ENCODE measurements around the gene EIF2S3B. TPM values are rescaled to one million over a fixed set of nuclear protein-coding genes. Genes with fewer than 3 reads are reported as not detected.
"Not testable (repeated sequence)": the region's sequence is repeated elsewhere in the genome, so short reads cannot be mapped to it uniquely, and the experiment has no call there.

Gene EIF2S3B
- total and polyA plus RNA-seq, 4 donors: 0.06 to 2.4 (median 1.1) TPM

GRCh38 chr12:10466311-10466710, 39.4 kb upstream of the EIF2S3B start:
- H3K4me3 ChIP-seq: no peak overlapping the region
- H3K9me3 ChIP-seq (ENCODE audit: control insufficient read depth in 4 of 4, insufficient read depth in 3 of 4, low read length in 3 of 4): peaks cover 0 to 3% (median 0%) of the 10 kb centered on the region in 4 donors
- no peak for ATAC-seq (ENCODE audit: insufficient read depth, low FRiP score)
- TF ChIP-seq, protein P1, sequence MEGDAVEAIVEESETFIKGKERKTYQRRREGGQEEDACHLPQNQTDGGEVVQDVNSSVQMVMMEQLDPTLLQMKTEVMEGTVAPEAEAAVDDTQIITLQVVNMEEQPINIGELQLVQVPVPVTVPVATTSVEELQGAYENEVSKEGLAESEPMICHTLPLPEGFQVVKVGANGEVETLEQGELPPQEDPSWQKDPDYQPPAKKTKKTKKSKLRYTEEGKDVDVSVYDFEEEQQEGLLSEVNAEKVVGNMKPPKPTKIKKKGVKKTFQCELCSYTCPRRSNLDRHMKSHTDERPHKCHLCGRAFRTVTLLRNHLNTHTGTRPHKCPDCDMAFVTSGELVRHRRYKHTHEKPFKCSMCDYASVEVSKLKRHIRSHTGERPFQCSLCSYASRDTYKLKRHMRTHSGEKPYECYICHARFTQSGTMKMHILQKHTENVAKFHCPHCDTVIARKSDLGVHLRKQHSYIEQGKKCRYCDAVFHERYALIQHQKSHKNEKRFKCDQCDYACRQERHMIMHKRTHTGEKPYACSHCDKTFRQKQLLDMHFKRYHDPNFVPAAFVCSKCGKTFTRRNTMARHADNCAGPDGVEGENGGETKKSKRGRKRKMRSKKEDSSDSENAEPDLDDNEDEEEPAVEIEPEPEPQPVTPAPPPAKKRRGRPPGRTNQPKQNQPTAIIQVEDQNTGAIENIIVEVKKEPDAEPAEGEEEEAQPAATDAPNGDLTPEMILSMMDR (IDR thresholded peaks at IDR 0.05; ENCODE audit: control extremely low read depth, extremely low read depth): no peak
- no peaks in the 10 kb centered on the region for H3K36me3 ChIP-seq (ENCODE audit: control insufficient read depth in 4 of 4, insufficient read depth in 4 of 4, low read length in 4 of 4)
- peaks cover 0 to 2% (median 0%) of the 10 kb centered on the region in 5 donors for H3K4me1 ChIP-seq (ENCODE audit: control insufficient read depth in 5 of 5, insufficient read depth in 5 of 5, low read length in 5 of 5)
- no peaks in the 10 kb centered on the region for H3K27me3 ChIP-seq (ENCODE audit: control insufficient read depth in 3 of 3, insufficient read depth in 3 of 3, low read length in 2 of 3)
- no peak for DNase-seq
- no peak overlapping the region for H3K9ac ChIP-seq (ENCODE audit: insufficient read depth in 1 of 2, low read length in 2 of 2)
- WGBS, 2 donors: 89 to 90% methylated on average over 4 of the region's 4 CpGs
- no peak overlapping the region for H3K27ac ChIP-seq (ENCODE audit: low read depth in 1 of 2, low read length in 1 of 2)

DNA sequence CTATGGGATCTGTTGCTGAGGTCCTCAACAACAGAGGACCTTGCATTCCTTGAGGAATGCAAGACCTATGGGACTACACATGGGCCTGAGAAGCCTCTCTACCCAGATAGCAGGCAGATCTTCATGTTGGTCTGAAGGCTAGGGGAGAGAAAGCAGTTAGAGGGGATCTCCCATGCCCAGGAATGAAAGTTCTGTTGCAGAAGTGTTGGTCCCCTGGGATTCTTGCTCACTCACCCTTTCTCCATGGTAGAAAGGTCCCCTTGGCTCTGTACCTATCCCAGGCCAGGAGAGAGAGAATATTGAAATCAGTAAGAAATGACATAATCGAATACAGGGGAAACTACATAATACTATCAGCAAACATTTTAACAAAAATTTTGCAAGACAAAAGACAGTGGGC, 36.0 kb upstream of the EIF2S3B start:
- 95 to 96% methylated on average over 1 of the region's 1 CpG for WGBS, 2 donors
- H3K9ac ChIP-seq (ENCODE audit: insufficient read depth in 1 of 2, low read length in 2 of 2): no peak overlapping the region
- H3K27ac ChIP-seq (ENCODE audit: low read depth in 1 of 2, low read length in 1 of 2): no peak overlapping the region
- peaks cover 0 to 4% (median 1%) of the 10 kb centered on the region in 4 donors for H3K9me3 ChIP-seq (ENCODE audit: control insufficient read depth in 4 of 4, insufficient read depth in 3 of 4, low read length in 3 of 4)
- TF ChIP-seq, protein P1 (IDR thresholded peaks at IDR 0.05; ENCODE audit: control extremely low read depth, extremely low read depth): no peak
- peaks cover 0 to 2% (median 0%) of the 10 kb centered on the region in 5 donors for H3K4me1 ChIP-seq (ENCODE audit: control insufficient read depth in 5 of 5, insufficient read depth in 5 of 5, low read length in 5 of 5)
- no peak overlapping the region for H3K4me3 ChIP-seq
- no peaks in the 10 kb centered on the region for H3K27me3 ChIP-seq (ENCODE audit: control insufficient read depth in 3 of 3, insufficient read depth in 3 of 3, low read length in 2 of 3)
- DNase-seq (no peak), ATAC-seq (ENCODE audit: insufficient read depth, low FRiP score) (no peak)
- no peaks in the 10 kb centered on the region for H3K36me3 ChIP-seq (ENCODE audit: control insufficient read depth in 4 of 4, insufficient read depth in 4 of 4, low read length in 4 of 4)

- not testable (repeated sequence) for H3K27ac ChIP-seq (ENCODE audit: low read depth in 1 of 2, low read length in 1 of 2); H3K36me3 ChIP-seq (ENCODE audit: control insufficient read depth in 4 of 4, insufficient read depth in 4 of 4, low read length in 4 of 4); H3K9ac ChIP-seq (ENCODE audit: insufficient read depth in 1 of 2, low read length in 2 of 2); H3K4me3 ChIP-seq; DNase-seq; H3K9me3 ChIP-seq (ENCODE audit: control insufficient read depth in 4 of 4, insufficient read depth in 3 of 4, low read length in 3 of 4); ATAC-seq (ENCODE audit: insufficient read depth, low FRiP score); H3K27me3 ChIP-seq (ENCODE audit: control insufficient read depth in 3 of 3, insufficient read depth in 3 of 3, low read length in 2 of 3); H3K4me1 ChIP-seq (ENCODE audit: control insufficient read depth in 5 of 5, insufficient read depth in 5 of 5, low read length in 5 of 5)
- 90 to 91% methylated on average over 5 of the region's 5 CpGs for WGBS, 2 donors
Measured at GRCh38 chr12:10472808-10473207, 32.9 kb upstream of the EIF2S3B start.

DNA sequence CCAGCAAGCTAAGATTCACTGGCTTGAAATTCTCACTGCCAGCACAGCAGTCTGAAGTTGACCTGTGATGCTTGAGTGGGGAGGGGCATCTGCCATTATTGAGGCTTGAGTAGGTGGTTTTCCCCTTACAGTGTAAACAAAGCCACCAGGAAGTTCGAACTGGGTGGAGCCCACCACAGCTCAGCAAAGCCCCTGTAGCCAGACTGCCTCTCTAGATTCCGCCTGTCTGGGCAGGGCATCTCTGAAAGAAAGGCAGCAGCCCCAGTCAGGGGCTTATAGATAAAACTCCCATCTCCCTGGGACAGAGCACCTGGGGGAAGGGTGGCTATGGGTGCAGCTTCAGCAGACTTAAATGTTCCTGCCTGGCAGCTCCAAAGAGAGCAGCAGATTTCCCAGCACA, 23.8 kb upstream of the EIF2S3B start:
- H3K4me1 ChIP-seq (ENCODE audit: control insufficient read depth in 5 of 5, insufficient read depth in 5 of 5, low read length in 5 of 5); H3K4me3 ChIP-seq; H3K9ac ChIP-seq (ENCODE audit: insufficient read depth in 1 of 2, low read length in 2 of 2); ATAC-seq (ENCODE audit: insufficient read depth, low FRiP score); H3K9me3 ChIP-seq (ENCODE audit: control insufficient read depth in 4 of 4, insufficient read depth in 3 of 4, low read length in 3 of 4); H3K27me3 ChIP-seq (ENCODE audit: control insufficient read depth in 3 of 3, insufficient read depth in 3 of 3, low read length in 2 of 3); H3K36me3 ChIP-seq (ENCODE audit: control insufficient read depth in 4 of 4, insufficient read depth in 4 of 4, low read length in 4 of 4); H3K27ac ChIP-seq (ENCODE audit: low read depth in 1 of 2, low read length in 1 of 2); DNase-seq: not testable (repeated sequence)
- 55 to 61% methylated on average over 2 of the region's 2 CpGs for WGBS, 2 donors

- not testable (repeated sequence) for H3K4me3 ChIP-seq; H3K36me3 ChIP-seq (ENCODE audit: control insufficient read depth in 4 of 4, insufficient read depth in 4 of 4, low read length in 4 of 4); H3K27me3 ChIP-seq (ENCODE audit: control insufficient read depth in 3 of 3, insufficient read depth in 3 of 3, low read length in 2 of 3); DNase-seq; H3K27ac ChIP-seq (ENCODE audit: low read depth in 1 of 2, low read length in 1 of 2); H3K4me1 ChIP-seq (ENCODE audit: control insufficient read depth in 5 of 5, insufficient read depth in 5 of 5, low read length in 5 of 5); ATAC-seq (ENCODE audit: insufficient read depth, low FRiP score); H3K9me3 ChIP-seq (ENCODE audit: control insufficient read depth in 4 of 4, insufficient read depth in 3 of 4, low read length in 3 of 4); H3K9ac ChIP-seq (ENCODE audit: insufficient read depth in 1 of 2, low read length in 2 of 2)
- WGBS, 2 donors: 92 to 98% methylated on average over 2 of the region's 2 CpGs
Measured at GRCh38 chr12:10487328-10487727, 18.4 kb upstream of the EIF2S3B start.
